Colonic mucosa (tissue), 4 donors: Measurements from ENCODE around the gene WDR36. TPM values are rescaled to one million over a fixed set of nuclear protein-coding genes. Genes with fewer than 3 reads are reported as not detected.

Source experiments
- DNase-seq: peaks from one replicate; pipeline ENCODE4 v3.0.0-alpha.2; 2020
- H3K27ac ChIP-seq: fragments of 200-600 bp; one replicate; pipeline ENCODE4 v1.8.0; 2021
- H3K27me3 ChIP-seq: fragments of 200-600 bp; one replicate; pipeline ENCODE4 v1.8.0; 2021
- H3K36me3 ChIP-seq: fragments of 200-600 bp; one replicate; pipeline ENCODE4 v1.8.0; 2021
- H3K4me1 ChIP-seq: fragments of 200-600 bp; one replicate; pipeline ENCODE4 v1.8.0; 2021; ENCODE audit warnings: mild to moderate bottlenecking
- H3K4me3 ChIP-seq: fragments of 200-600 bp; one replicate; pipeline ENCODE4 v1.8.0; 2021
- H3K9ac ChIP-seq, 2 donors: one replicate each; pipeline ENCODE4 v1.7.0; 2013; ENCODE audit warnings: control low read depth in 2 of 2, low read depth in 2 of 2, low read length in 2 of 2
- H3K9me3 ChIP-seq: fragments of 200-600 bp; one replicate; pipeline ENCODE4 v1.8.0; 2021
- intact Hi-C: fragments of 100-400 bp; cut with DNase I; formaldehyde crosslinking; loops from one replicate; pipeline ENCODE4 v1.14.1; 2022
- total RNA-seq, 2 donors: library from RNA; stranded (reverse); fragmentation: NEBNext Ultra II Directional in 1 of 2; extraction: Animal tissue kit (Norgen Biotek cat#: 25700) in 1 of 2; gene quantifications; one replicate each; pipeline ENCODE4 v1.2.1, GENCODE V29; 2021
- TF ChIP-seq, protein P1 (sequence below): fragments of 200-600 bp; IDR thresholded peaks from one replicate; pipeline ENCODE4 v1.8.0; 2022; ENCODE audit warnings: antibody characterized with exemption, mild to moderate bottlenecking
- donor health status: healthy.
- donor health status: DM: no; HTN: no; CAD: no.
- donor health status: DM: no; HTN: no; CAD: no.

The WDR36 gene
- total RNA-seq, 2 donors from 2014 or later, result 14.0 to 19.0 TPM

- Histone ChIP-seq H3K27me3 (peaks cover 17% of the 10 kb centered on the region), H3K9ac (no peak within 1 kb of the TSS), H3K27ac (no peak within 1 kb of the TSS), H3K9me3 (no peaks in the 10 kb centered on the region), H3K36me3 (no peaks in the 10 kb centered on the region), H3K4me1 (no peaks in the 10 kb centered on the region), H3K4me3 (no peak within 1 kb of the TSS)
- intact Hi-C loops, result no loop called here
- DNase-seq, result no peak
- TF ChIP-seq, protein P1, sequence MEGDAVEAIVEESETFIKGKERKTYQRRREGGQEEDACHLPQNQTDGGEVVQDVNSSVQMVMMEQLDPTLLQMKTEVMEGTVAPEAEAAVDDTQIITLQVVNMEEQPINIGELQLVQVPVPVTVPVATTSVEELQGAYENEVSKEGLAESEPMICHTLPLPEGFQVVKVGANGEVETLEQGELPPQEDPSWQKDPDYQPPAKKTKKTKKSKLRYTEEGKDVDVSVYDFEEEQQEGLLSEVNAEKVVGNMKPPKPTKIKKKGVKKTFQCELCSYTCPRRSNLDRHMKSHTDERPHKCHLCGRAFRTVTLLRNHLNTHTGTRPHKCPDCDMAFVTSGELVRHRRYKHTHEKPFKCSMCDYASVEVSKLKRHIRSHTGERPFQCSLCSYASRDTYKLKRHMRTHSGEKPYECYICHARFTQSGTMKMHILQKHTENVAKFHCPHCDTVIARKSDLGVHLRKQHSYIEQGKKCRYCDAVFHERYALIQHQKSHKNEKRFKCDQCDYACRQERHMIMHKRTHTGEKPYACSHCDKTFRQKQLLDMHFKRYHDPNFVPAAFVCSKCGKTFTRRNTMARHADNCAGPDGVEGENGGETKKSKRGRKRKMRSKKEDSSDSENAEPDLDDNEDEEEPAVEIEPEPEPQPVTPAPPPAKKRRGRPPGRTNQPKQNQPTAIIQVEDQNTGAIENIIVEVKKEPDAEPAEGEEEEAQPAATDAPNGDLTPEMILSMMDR, result no peak
Observed at GRCh38 chr5:111071413-111071812, 20.7 kb upstream of the WDR36 start, which contains the start of gene TSLP. TSS of gene TSLP (plus strand) at chr5:111071713. CDS start at chr5:111071891, 178 bp downstream.

DNA sequence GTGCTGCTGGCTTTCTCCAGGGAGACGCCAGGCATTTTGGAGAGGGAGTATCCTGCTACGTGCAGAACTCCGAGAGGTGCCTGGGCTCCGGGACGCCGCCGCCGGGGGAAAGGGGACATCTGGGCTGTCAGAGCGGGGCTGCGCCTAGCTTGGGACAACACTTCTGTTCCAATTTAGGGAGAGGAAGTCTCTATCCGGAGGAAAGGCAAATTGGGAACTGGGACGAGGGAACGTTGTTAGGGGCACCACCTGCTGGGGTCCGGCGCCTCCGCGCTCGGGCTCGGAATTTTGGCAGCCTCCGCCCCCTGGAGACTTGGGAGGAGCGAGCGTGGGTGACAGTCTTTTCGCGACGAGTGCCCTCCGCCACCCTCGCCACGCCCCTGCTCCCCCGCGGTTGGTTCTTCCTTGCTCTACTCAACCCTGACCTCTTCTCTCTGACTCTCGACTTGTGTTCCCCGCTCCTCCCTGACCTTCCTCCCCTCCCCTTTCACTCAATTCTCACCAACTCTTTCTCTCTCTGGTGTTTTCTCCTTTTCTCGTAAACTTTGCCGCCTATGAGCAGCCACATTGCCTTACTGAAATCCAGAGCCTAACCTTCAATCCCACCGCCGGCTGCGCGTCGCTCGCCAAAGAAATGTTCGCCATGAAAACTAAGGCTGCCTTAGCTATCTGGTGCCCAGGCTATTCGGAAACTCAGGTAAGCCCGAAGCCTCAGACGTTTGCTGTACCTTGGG is 19.0 kb upstream of the WDR36 start:
- intact Hi-C loops, result no loop called here
- Histone ChIP-seq H3K4me1 (no peaks in the 10 kb centered on the region), H3K27ac (no peak overlapping the region), H3K9me3 (no peaks in the 10 kb centered on the region), H3K9ac (peak overlapping the region; percentile 40 to 46), H3K4me3 (peak overlapping the region; percentile 18), H3K27me3 (peaks cover 17% of the 10 kb centered on the region), H3K36me3 (no peaks in the 10 kb centered on the region)
- TF ChIP-seq, protein P1, result no peak
- DNase-seq, result peak; percentile 64

GRCh38 chr5:111074244-111074643 is 17.9 kb upstream of the WDR36 start:
- peaks cover 17% of the 10 kb centered on the region for H3K27me3 ChIP-seq
- TF ChIP-seq, protein P1, result no peak

DNA sequence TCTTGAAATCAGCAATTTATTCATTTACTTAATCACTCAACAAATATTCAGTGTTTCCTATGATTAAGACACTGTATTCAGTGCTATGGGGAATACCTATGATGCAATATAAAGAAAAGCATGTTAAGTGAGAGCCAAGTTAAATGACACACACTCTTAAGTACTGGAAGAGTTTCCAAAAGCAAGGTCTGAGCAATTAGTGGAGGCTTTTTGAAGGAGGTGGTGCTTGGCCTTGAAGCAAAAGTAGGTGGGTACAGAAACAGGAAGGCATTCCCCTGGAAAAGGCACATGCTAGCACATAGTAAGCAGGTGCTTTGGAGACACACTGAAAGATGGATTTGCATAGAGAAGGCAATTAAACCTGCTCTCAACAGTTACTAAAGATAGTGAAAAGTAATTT is 16.6 kb upstream of the WDR36 start:
- TF ChIP-seq, protein P1, result no peak
- Histone ChIP-seq H3K9ac (no peak overlapping the region), H3K4me1 (no peaks in the 10 kb centered on the region), H3K27me3 (peaks cover 6% of the 10 kb centered on the region), H3K4me3 (no peak overlapping the region), H3K27ac (no peak overlapping the region), H3K36me3 (no peaks in the 10 kb centered on the region), H3K9me3 (no peaks in the 10 kb centered on the region)
- intact Hi-C loops, result no loop called here
- DNase-seq, result no peak

More at GRCh38 chr5:111074244-111074643, 17.9 kb upstream of the WDR36 start:
- H3K9me3 ChIP-seq, result no peaks in the 10 kb centered on the region
- intact Hi-C loops, result no loop called here
- no peak for DNase-seq
- H3K27ac ChIP-seq, result no peak overlapping the region
- H3K9ac ChIP-seq, result no peak overlapping the region
- no peak overlapping the region for H3K4me3 ChIP-seq
- no peaks in the 10 kb centered on the region for H3K4me1 ChIP-seq
- no peaks in the 10 kb centered on the region for H3K36me3 ChIP-seq

DNA sequence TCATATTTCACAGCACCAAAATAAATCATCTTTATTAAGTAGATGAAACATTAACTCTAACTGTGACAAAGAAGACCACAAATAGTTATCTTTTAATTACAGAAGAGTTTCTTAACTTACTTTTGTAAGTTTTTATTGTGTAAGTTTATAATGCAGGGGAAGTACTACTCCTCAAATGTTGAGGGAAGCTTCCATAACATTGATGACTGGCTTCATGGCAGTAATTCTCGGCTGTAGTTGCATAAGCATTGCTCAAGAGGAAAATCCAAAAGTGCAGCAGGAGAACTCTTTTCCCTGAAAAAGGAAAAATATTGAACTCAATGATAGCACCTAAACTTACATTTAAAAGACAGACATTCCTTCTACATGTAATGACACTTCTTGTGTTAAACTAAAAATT is 16.1 kb upstream of the WDR36 start:
- Histone ChIP-seq H3K4me3 (no peak overlapping the region), H3K9me3 (no peaks in the 10 kb centered on the region), H3K27ac (no peak overlapping the region), H3K36me3 (no peaks in the 10 kb centered on the region), H3K9ac (no peak overlapping the region), H3K27me3 (peaks cover under 1% of the 10 kb centered on the region), H3K4me1 (no peaks in the 10 kb centered on the region)
- intact Hi-C loops, result no loop called here
- TF ChIP-seq, protein P1, result no peak
- DNase-seq, result no peak
